Fibroblast of villous mesenchyme (primary cell): ENCODE data around the gene SCGB1C1. TPM values are rescaled to one million over a fixed set of nuclear protein-coding genes. Genes with fewer than 3 reads are reported as not detected.

Experiments
- DNase-seq: peaks from one replicate; pipeline ENCODE4 v3.0.0-alpha.2; 2010; ENCODE audit warnings: low read depth
- H3K4me3 ChIP-seq: 2 replicates; pipeline ENCODE4 v1.5.1; 2011; ENCODE audit warnings: low read depth, mild to moderate bottlenecking, low read length
- total RNA-seq: library from RNA; depleted of rRNA; stranded (reverse); fragments of >200 nt; gene quantifications from 2 replicates; pipeline ENCODE4 v1.2.3, GENCODE V29; 2012
- TF ChIP-seq, protein P1 (sequence below): IDR thresholded peaks from 2 replicates; pipeline ENCODE4 v1.5.1; 2012; ENCODE audit warnings: low read depth, mild to moderate bottlenecking, low read length; ENCODE audit not compliant: insufficient read depth

The SCGB1C1 gene
- total RNA-seq, 1 donor: not detected

DNA sequence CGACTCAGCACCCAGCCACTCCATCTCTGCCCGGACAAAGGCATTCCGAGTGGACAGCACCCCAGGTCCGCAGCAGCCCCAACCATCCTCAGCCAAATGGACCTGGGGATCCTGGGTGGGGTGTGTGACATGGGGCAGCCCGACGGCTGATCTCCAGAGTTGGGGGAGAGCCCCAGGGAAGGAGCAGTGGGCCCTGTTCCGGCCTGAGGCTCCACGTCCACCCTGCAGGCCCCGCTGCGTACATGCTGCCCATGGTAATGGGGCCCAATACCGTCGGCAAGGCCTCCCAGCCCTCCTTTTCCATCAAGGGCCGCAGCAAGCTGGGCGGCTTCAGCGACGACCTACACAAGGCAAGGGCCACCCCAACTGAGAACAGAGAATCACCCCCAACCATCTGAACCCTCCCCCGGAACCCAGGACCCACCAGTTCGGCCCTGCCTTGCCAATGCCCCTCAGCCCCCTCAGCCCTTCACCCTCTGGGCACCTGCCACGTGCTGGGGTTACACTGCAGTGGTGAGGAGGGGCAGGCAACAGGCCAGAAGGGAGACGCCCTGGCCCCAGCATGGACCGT is 5.4 kb downstream of the SCGB1C1 start:
- TF ChIP-seq, protein P1, sequence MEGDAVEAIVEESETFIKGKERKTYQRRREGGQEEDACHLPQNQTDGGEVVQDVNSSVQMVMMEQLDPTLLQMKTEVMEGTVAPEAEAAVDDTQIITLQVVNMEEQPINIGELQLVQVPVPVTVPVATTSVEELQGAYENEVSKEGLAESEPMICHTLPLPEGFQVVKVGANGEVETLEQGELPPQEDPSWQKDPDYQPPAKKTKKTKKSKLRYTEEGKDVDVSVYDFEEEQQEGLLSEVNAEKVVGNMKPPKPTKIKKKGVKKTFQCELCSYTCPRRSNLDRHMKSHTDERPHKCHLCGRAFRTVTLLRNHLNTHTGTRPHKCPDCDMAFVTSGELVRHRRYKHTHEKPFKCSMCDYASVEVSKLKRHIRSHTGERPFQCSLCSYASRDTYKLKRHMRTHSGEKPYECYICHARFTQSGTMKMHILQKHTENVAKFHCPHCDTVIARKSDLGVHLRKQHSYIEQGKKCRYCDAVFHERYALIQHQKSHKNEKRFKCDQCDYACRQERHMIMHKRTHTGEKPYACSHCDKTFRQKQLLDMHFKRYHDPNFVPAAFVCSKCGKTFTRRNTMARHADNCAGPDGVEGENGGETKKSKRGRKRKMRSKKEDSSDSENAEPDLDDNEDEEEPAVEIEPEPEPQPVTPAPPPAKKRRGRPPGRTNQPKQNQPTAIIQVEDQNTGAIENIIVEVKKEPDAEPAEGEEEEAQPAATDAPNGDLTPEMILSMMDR: no peak
- DNase-seq: no peak
- H3K4me3 ChIP-seq: no peak overlapping the region

DNA sequence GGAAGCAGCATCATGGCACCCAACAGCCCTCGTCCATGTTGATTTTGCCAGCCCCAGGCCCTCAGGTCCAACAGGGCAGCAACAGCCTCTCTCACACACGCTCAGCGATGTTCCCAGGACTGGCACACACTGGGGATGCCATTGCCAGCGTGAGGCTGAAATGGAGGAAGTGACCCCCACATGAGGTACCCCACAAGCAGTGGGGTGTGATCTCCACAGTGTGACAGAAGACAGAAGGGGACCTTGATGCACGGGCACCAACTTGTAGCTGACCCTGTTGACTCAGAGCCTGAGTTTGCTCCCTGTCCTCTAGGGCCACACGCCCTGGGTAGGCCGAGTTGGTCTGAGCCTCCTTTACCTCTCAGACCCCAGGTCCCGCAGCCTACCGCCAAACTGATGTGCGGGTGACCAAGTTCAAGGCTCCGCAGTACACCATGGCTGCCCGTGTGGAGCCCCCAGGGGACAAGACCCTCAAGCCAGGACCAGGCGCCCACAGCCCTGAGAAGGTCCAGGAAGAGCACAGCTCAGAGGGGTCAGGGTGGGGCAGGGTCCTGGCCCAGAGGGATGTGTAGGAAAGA is 6.2 kb downstream of the SCGB1C1 start:
- DNase-seq: no peak
- TF ChIP-seq, protein P1: no peak
- H3K4me3 ChIP-seq: no peak overlapping the region

DNA sequence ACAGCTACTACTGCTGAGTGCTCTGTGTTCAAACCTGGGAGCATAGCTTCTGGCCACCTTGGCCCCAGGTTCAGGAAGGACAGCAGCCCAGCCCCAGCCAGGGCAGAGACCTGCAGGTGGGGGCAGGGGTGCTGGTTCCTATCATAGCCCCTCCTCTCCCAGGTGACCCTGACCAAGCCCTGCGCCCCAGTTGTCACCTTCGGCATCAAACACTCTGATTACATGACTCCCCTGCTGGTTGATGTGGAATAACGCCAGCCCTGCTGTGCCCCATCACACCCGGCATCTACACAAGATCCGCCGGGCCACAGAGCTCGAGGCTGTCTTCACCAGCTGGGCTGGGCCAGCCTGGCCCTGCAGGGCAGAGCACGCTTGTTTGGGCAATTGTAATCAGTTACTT is 6.9 kb downstream of the SCGB1C1 start:
- no peak for DNase-seq
- TF ChIP-seq, protein P1: no peak

DNA sequence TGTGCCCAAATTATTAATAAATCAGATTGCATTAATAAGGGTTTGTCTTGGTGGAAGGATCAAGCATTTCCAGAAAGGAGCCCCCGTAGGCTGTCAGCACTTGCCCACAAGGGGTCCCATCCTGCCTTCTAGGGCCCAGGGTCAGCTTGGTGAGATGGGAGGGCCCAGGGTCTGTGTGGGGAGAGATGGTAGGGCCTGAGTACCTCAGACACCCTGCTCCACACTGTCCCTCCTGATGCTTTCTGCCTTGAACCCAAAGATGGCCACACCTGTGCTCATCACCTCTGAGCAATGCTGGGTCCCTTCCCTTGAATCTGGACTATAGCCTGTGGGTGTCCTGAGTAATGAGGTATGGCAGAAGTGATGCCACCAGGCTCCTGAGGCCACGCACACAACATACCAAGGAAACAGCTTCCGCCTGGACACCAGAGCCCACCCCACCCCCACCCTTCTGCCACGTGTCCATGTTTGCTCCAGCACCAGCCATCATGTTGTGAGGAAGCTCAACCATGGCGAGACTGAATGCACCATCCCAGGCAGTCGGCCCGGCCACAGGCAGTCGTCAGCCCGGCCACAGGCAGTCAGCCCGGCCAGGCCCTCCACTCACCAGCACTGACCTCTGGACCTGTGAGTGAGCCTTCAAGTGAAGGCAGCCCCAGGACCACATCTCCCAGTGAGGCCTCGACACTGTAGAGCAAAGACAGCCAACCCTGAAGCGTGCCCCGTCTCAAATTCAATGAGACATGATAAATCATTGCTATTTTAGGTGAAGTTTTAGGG is 7.5 kb downstream of the SCGB1C1 start:
- H3K4me3 ChIP-seq: no peak overlapping the region
- no peak for DNase-seq
- TF ChIP-seq, protein P1: no peak

More for the DNA sequence above, 6.9 kb downstream of the SCGB1C1 start:
- H3K4me3 ChIP-seq: no peak overlapping the region

DNA sequence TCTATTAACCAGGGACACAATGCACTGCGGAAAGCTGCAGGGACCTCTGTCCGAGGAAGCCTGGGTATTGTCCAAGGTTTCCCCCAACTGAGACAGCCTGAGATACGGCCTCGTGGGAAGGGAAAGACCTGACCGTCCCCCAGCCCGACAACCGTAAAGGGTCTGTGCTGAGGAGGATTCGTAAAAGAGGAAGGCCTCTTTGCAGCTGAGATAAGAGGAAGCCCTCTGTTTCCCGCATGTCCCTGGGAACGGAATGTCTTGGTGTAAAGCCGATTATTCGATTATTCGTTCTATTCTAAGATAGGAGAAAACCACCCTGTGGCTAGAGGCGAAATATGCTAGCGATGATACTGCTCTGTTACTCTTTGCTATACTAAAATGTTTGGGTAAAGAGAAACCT is 9.1 kb downstream of the SCGB1C1 start:
- DNase-seq: no peak
- TF ChIP-seq, protein P1: no peak
- no peak overlapping the region for H3K4me3 ChIP-seq

DNA sequence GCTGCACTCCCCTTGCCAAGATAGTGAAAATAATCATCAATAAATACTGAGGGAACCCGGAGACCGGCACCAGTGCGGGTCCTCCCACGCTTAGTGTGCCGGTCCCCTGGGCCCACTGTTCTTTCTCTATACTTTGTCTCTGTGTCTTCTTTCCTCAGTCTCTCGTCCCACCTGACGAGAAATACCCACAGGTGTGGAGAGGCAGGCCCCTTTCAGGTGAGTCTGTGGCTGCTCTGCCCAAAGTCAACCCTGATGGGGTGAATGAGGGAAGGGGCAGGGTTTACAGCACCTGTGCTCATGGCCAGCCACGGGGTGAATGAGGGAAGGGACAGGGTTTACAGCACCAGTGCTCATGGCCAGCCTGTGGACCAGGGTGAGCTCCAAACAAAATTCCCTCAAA is 9.6 kb downstream of the SCGB1C1 start:
- TF ChIP-seq, protein P1: no peak
- no peak overlapping the region for H3K4me3 ChIP-seq
- no peak for DNase-seq
